Measurements from ENCODE around the gene ARGLU1.

ARGLU1 gene

GRCh38 chr13:106541826-106542225 lies 26.1 kb downstream of the ARGLU1 start:
- no peak for DNase-seq (ENCODE audit: low spot score)

- no peak for DNase-seq (ENCODE audit: low spot score)
Measured at GRCh38 chr13:106540613-106541012, 27.3 kb downstream of the ARGLU1 start.

GRCh38 chr13:106537521-106537920 lies 30.4 kb downstream of the ARGLU1 start:
- no peak for DNase-seq (ENCODE audit: low spot score)

GRCh38 chr13:106536244-106537034 lies 31.5 kb downstream of the ARGLU1 start:
- peak; percentile 84 for DNase-seq (ENCODE audit: low spot score)

GRCh38 chr13:106535552-106536243 lies 32.2 kb downstream of the ARGLU1 start, which contains the start of gene EFNB2:
Gene EFNB2, minus strand, starts transcription at chr13:106535662. Its CDS starts 698 bp downstream, at chr13:106534964.
- DNase-seq (ENCODE audit: low spot score) = peak; percentile 89

- peak; percentile 24 for DNase-seq (ENCODE audit: low spot score)
Measured at GRCh38 chr13:106534639-106535551, 33.0 kb downstream of the ARGLU1 start.

GRCh38 chr13:106533943-106534638 lies 33.8 kb downstream of the ARGLU1 start:
- DNase-seq (ENCODE audit: low spot score) = peak; percentile 51

GRCh38 chr13:106533101-106533942 lies 34.6 kb downstream of the ARGLU1 start:
- peak; percentile 73 for DNase-seq (ENCODE audit: low spot score)

- no peak for DNase-seq (ENCODE audit: low spot score)
Measured at GRCh38 chr13:106532111-106532929, 35.6 kb downstream of the ARGLU1 start.

GRCh38 chr13:106530980-106531481 lies 36.9 kb downstream of the ARGLU1 start:
- no peak for DNase-seq (ENCODE audit: low spot score)

GRCh38 chr13:106530171-106530851 lies 37.6 kb downstream of the ARGLU1 start:
- no peak for DNase-seq (ENCODE audit: low spot score)

- DNase-seq (ENCODE audit: low spot score) = no peak
Measured at GRCh38 chr13:106529415-106530170, 38.3 kb downstream of the ARGLU1 start.

- DNase-seq (ENCODE audit: low spot score) = no peak
Measured at GRCh38 chr13:106528718-106529414, 39.1 kb downstream of the ARGLU1 start.

GRCh38 chr13:106527826-106528225 lies 40.1 kb downstream of the ARGLU1 start:
- no peak for DNase-seq (ENCODE audit: low spot score)

- no peak for DNase-seq (ENCODE audit: low spot score)
Measured at GRCh38 chr13:106527445-106527801, 40.5 kb downstream of the ARGLU1 start.

GRCh38 chr13:106526738-106527444 lies 41.0 kb downstream of the ARGLU1 start:
- no peak for DNase-seq (ENCODE audit: low spot score)

- no peak for DNase-seq (ENCODE audit: low spot score)
Measured at GRCh38 chr13:106525865-106526264, 42.1 kb downstream of the ARGLU1 start.
